Measurements from ENCODE around the gene CAPN7. TPM values are rescaled to one million over a fixed set of nuclear protein-coding genes. Genes with fewer than 3 reads are reported as not detected.

CAPN7 gene
- total RNA-seq, 2 donors from 2014 or later, result 38.1 to 40.5 TPM

DNA sequence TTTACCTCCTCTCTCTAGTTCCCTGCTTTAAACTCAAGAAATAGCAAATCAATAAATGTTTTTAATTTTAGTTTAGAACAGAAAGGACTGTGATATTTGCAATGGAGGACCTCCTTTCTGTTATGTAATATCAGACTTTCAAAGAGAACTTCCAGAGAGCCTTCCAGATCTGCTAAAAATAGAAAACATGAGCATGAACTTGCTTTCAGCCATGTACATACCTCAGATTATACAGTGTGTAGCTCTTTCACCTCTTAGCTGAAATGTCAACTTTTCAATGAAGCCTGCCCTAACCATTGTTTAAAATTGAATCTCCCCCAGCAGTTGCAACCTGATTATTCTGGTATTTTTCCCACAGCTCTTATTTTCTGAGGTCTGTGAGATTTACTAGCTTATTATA lies 12.6 kb downstream of the CAPN7 start:
- no peaks in the 10 kb centered on the region for H3K27me3 ChIP-seq
- no peaks in the 10 kb centered on the region for H3K9me3 ChIP-seq
- peaks cover 5 to 27% of the 10 kb centered on the region in 2 donors for H3K36me3 ChIP-seq (replicated peaks in 1 of 2; ENCODE audit: insufficient read depth in 1 of 2, low read depth in 2 of 2)
- no peak overlapping the region for H3K4me3 ChIP-seq
- ATAC-seq (no peak), DNase-seq (no peak)
- TF ChIP-seq, protein P1, sequence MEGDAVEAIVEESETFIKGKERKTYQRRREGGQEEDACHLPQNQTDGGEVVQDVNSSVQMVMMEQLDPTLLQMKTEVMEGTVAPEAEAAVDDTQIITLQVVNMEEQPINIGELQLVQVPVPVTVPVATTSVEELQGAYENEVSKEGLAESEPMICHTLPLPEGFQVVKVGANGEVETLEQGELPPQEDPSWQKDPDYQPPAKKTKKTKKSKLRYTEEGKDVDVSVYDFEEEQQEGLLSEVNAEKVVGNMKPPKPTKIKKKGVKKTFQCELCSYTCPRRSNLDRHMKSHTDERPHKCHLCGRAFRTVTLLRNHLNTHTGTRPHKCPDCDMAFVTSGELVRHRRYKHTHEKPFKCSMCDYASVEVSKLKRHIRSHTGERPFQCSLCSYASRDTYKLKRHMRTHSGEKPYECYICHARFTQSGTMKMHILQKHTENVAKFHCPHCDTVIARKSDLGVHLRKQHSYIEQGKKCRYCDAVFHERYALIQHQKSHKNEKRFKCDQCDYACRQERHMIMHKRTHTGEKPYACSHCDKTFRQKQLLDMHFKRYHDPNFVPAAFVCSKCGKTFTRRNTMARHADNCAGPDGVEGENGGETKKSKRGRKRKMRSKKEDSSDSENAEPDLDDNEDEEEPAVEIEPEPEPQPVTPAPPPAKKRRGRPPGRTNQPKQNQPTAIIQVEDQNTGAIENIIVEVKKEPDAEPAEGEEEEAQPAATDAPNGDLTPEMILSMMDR (IDR thresholded peaks at IDR 0.05), result no peak
- TF ChIP-seq POLR2A (IDR thresholded peaks at IDR 0.05), result no peak
- no peak overlapping the region for H3K27ac ChIP-seq
- intact Hi-C loops (cut with DNase I), result no loop called here
- no peaks in the 10 kb centered on the region for H3K4me1 ChIP-seq

DNA sequence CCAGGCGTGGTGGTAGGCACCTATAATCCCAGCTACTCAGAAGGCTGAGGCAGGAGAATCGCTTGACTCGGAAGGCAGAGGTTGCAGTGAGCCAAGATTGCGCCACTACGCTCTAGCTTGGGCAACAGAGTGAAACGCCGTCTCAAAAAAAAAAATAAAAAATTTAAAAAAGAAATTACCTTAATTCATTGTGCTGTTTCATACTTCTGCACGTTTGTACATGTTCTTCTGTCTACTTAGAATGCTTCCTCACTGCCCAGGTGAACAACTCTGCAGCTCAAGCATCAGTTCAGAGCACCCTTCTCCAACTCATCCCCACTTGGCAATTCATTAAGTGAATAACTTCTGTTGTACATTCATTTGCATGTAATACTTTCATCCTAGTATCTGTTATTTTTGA lies 14.0 kb downstream of the CAPN7 start:
- 80 to 90% methylated on average over 8 of the region's 8 CpGs for WGBS, 2 donors
- no peaks in the 10 kb centered on the region for H3K4me1 ChIP-seq
- H3K36me3 ChIP-seq (replicated peaks in 1 of 2; ENCODE audit: insufficient read depth in 1 of 2, low read depth in 2 of 2), result peaks cover 5 to 28% of the 10 kb centered on the region in 2 donors
- intact Hi-C loops (cut with DNase I), result no loop called here
- no peak overlapping the region for H3K4me3 ChIP-seq
- H3K9me3 ChIP-seq, result no peaks in the 10 kb centered on the region
- no peak overlapping the region for H3K27ac ChIP-seq
- TF ChIP-seq, protein P1 (IDR thresholded peaks at IDR 0.05), result no peak
- no peak for TF ChIP-seq POLR2A (IDR thresholded peaks at IDR 0.05)
- no peak for ATAC-seq
- DNase-seq, result no peak
- no peaks in the 10 kb centered on the region for H3K27me3 ChIP-seq

DNA sequence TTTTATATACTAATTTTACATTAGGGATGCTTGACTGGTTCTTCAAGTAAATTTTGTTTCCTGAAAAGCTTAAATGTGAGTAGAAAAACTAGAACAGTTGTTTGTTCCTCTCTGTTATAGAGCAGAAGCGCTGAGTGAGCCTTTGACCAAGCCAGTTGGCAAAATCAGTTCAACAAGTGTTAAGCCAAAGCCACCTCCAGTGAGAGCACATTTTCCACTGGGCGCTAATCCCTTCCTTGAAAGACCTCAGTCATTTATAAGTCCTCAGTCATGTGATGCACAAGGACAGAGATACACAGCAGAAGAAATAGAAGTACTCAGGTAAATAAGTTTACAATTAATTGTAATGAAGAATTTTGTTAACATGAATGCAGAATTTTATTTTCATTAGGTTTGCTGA lies 14.6 kb downstream of the CAPN7 start:
- peaks cover 5 to 27% of the 10 kb centered on the region in 2 donors for H3K36me3 ChIP-seq (replicated peaks in 1 of 2; ENCODE audit: insufficient read depth in 1 of 2, low read depth in 2 of 2)
- H3K4me1 ChIP-seq, result no peaks in the 10 kb centered on the region
- TF ChIP-seq, protein P1 (IDR thresholded peaks at IDR 0.05), result no peak
- no peak for TF ChIP-seq POLR2A (IDR thresholded peaks at IDR 0.05)
- H3K27ac ChIP-seq, result no peak overlapping the region
- 94 to 98% methylated on average over 2 of the region's 2 CpGs for WGBS, 2 donors
- no peaks in the 10 kb centered on the region for H3K27me3 ChIP-seq
- intact Hi-C loops (cut with DNase I), result no loop called here
- H3K4me3 ChIP-seq, result no peak overlapping the region
- ATAC-seq (no peak), DNase-seq (no peak)
- no peaks in the 10 kb centered on the region for H3K9me3 ChIP-seq

DNA sequence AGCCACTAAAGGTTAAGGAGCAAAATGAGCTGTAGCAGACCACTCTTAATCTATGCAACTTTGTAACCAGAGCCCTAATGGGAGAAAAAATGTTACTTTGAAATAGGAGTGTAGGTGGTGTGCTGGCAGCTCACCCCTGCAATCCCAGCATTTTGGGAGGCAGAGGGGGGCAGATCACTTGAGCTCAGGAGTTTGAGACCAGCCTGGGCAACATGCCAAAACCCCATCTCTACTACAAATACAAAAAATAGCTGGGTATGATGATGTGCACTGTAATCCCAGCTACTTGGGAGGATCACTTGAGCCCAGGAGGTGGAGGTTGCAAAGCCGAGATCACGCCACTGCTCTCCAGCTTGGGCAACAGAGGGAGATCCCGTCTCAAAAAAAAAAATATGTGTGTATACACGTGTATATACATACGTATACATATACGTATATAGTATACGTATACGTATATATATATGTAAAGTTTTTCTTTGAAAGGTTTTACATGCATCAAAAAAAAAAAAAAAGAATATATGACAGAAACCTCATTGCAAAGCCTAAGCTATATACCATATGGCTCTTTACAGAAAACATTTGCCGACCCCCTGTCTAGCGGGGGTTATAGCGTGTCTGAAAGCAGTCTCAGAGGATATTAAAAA lies 15.7 kb downstream of the CAPN7 start:
- Histone ChIP-seq H3K27me3 (no peaks in the 10 kb centered on the region), H3K9me3 (no peaks in the 10 kb centered on the region), H3K27ac (no peak overlapping the region), H3K4me3 (no peak overlapping the region), H3K36me3 (replicated peaks in 1 of 2; ENCODE audit: insufficient read depth in 1 of 2, low read depth in 2 of 2) (peaks cover 5 to 27% of the 10 kb centered on the region in 2 donors), H3K4me1 (no peaks in the 10 kb centered on the region)
- TF ChIP-seq, protein P1 (IDR thresholded peaks at IDR 0.05), result no peak
- no peak for TF ChIP-seq POLR2A (IDR thresholded peaks at IDR 0.05)
- 89 to 90% methylated on average over 11 of the region's 11 CpGs for WGBS, 2 donors
- no peak for DNase-seq
- ATAC-seq, result no peak
- intact Hi-C loops (cut with DNase I), result no loop called here

Measured in body of pancreas (tissue), 4 donors.